ENCODE data around the gene DYNC1LI1.
A peak's percentile ranks its signal among the peaks of the same experiment; 100 is the strongest.
"Not testable (repeated sequence)": the region's sequence is repeated elsewhere in the genome, so short reads cannot be mapped to it uniquely, and the experiment has no call there.

DYNC1LI1 gene

DNA sequence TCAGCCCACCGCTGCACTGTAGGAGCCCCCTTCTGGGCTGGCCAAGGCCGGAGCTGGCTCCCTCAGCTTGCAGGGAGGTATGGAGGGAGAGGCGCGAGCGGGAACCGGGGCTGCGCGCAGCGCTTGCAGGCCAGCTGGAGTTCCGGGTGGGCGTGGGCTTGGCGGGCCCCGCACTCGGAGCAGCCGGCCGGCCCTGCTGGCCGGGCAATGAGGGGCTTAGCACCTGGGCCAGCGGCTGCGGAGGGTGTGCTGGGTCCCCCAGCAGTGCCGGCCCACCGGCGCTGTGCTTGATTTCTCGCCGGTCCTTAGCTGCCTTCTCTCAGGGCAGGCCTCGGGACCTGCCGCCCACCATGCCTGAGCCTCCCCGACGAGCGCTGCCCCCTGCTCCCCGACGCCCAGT is 8.0 kb upstream of the DYNC1LI1 start:
- not testable (repeated sequence) for DNase-seq

- DNase-seq = peak; percentile 55
Observed at GRCh38 chr3:32577581-32578556, 7.2 kb upstream of the DYNC1LI1 start.

DNA sequence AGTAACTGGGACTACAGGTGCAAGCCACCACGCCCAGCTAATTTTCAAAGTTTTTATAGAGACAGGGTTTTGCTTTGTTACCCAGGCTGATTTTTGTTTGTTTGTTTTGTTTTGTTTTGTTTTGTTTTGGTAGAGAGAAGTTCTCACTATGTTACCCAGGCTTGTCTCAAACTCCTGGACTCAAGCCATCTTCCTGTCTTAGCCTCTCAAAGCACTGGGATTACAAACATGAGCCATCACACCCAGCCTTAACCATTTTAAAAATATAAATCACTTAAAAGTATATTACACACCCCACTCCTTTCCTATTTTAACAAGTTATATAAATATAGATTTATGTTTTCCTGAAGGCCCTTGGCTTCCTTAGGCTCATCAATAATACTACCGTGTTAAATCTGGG is 6.5 kb upstream of the DYNC1LI1 start:
- DNase-seq = peak; percentile 8

GRCh38 chr3:32575451-32576113 is 4.9 kb upstream of the DYNC1LI1 start:
- peak; percentile 73 for DNase-seq

GRCh38 chr3:32571192-32571485 is 481 bp upstream of the DYNC1LI1 start:
- no peak for DNase-seq

GRCh38 chr3:32569540-32570420 is 878 bp downstream of the DYNC1LI1 start:
- peak; percentile 68 for DNase-seq

DNA sequence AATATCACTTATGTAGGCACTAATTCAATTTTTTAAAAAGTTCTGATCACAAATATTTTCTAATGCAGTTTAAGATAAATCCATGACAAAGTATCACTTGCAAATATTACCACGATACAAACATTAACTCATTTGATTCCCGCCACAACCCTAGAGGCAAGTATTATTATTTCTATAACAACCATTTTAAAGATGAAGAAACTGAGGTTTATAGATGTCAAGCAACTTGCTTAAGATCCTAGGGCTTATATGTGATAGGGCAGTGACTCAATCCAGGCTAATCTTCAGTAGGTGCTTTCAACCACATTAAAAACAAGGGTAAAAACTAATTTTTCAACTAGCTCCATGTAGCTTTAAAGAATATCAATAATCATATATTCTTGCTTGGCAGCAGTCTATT is 1.7 kb downstream of the DYNC1LI1 start:
- no peak for DNase-seq

- no peak for DNase-seq
Observed at GRCh38 chr3:32564195-32564594, 6.5 kb downstream of the DYNC1LI1 start.

GRCh38 chr3:32562640-32563039 is 8.0 kb downstream of the DYNC1LI1 start:
- no peak for DNase-seq

GRCh38 chr3:32557640-32558352 is 12.9 kb downstream of the DYNC1LI1 start:
- DNase-seq = no peak

- DNase-seq = no peak
Observed at GRCh38 chr3:32556332-32556731, 14.3 kb downstream of the DYNC1LI1 start.

DNA sequence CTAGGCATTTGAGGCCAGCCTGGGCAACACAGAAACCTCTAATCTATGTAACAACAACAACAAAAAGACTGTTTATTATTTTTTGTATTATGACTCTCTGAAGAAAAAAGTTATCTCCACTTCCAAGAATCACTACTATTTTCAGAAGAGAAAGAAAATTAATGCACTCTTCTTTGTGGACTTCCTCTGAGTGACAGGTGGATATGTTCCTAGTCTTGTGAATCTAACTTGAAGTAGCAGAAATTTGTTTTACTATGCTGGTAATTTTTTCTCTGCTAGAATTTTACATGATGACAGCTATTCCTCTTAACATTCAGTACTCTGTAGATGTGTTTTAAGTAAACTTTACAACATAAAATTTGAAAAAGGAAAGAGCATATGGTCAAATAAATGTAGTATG is 16.7 kb downstream of the DYNC1LI1 start:
- no peak for DNase-seq

DNA sequence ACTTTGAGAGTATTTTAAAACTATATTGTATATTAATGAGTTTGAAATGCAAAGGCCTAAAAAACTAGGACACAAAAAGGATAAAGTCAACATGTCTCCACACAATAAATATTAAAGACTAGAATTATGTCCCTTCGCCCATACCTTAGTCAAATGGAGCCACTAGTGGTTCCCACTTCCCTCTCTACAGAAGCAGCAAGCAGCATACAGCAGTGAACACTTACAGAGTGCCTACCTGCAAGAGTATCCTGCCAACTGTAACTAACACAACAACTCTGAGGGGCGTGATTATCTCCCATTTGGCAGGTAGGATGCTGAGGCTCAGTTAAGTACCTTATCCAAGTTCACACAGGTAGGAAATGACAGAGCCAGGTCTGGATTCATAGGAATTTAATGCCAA is 17.2 kb downstream of the DYNC1LI1 start:
- DNase-seq = no peak

GRCh38 chr3:32552013-32552412 is 18.6 kb downstream of the DYNC1LI1 start:
- no peak for DNase-seq

DNA sequence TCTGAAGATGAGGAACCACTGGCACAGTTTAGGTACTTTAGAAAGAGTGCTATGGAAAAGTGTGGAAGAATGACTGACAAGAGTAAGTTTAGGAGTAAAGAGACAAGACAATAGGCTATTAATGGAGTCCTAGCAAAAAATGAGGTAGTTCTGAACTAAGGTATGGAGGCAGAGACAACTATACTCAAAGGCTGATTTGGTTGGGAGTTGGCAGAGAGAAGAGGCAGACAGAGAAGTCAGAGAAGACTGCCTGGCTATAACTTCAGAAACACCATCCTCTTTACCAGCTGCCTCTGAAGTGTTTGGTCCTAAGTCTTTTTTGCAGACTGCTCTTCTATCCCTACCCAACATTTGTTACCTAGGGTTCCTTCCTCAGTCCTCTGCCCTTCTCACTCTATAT is 19.2 kb downstream of the DYNC1LI1 start:
- no peak for DNase-seq

GRCh38 chr3:32551087-32551486 is 19.6 kb downstream of the DYNC1LI1 start:
- no peak for DNase-seq

DNA sequence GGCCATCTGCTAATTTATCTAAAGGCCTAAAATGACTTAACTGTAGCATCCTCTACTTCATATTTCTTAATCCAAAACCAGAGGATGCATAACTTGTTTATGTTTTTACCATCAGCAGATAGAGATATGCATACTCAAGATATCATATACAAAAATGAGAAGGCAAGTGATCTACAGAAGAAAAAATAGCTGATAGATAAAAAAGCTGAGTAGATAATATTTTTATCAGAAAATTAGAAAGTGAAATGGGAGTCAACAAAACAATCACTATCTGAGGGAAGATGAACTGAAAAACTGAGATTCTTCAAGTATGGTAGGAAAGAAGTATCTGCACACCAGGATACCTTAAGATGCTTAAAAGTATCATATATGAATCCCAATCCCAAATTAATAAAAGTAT is 25.4 kb downstream of the DYNC1LI1 start:
- no peak for DNase-seq

DNA sequence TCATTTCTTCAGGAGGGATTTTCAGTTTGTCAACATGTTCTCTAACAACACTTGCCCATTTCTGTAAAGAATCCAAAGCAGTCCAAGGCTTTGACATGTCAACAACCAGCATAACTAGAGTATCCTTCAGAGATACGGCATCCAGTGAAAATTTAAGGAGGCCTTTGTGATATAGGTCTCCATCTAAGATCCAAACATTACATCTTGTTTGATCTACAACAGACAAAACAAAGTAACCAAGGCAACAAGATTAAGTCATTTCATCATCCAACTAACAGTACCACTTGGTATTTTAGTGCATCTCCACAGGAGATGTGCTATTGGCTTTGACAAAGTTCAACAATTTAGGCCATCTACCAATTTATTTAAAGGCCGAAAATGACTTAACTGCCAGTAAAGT is 25.8 kb downstream of the DYNC1LI1 start:
- DNase-seq = no peak

DNA sequence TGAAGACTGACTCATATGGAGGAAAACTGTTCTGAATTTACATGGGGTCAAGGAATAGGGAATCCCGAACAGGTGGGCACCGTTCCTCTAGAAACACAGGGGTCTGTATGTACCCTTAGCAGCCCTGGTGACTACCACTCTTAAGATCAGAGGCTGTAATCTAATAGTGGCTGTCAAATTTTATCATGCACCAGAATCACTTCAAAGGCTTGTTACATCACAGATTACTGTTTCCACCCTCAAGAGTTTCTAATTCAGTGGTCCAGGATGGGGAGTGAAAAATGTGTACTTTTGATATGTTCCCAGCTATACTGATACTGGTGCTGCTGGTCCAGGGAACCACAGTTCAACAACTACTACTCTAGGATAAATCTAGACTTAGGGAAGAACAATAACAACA is 27.9 kb downstream of the DYNC1LI1 start:
- DNase-seq = no peak

GRCh38 chr3:32540899-32541298 is 29.8 kb downstream of the DYNC1LI1 start:
- no peak for DNase-seq

DNA sequence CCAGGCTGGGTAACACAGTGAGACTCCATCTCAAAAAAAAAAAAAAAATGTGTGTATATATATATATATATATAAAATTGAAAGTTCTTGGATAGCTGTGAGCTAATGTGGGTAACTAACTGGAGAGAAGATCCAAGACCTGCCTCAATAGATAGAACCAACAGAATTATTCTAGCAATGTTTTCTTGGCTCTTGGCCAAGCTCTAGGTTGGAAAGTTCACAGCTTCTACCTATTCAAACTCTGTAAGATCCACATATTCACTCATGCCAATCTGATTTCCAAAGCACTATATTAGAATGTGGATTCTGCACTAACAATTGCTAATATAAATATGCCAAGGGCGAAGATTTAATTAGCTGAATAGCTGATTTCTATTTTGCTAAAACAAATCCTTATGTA is 38.2 kb downstream of the DYNC1LI1 start:
- no peak for DNase-seq

- DNase-seq = peak; percentile 28
Observed at GRCh38 chr3:32531010-32531647, 39.5 kb downstream of the DYNC1LI1 start.

Data from EL (cell line).